HG02763 (cell line): ENCODE data around the gene FGF14.

Source experiments
- ATAC-seq: cut with Tn5 transposase; IDR thresholded peaks from one replicate; pipeline ENCODE4 v1.9.1; 2021; ENCODE audit warnings: mild to moderate bottlenecking, moderate library complexity; ENCODE audit not compliant: unreplicated experiment

Gene FGF14

GRCh38 chr13:101944521-101944920 lies 457.3 kb downstream of the FGF14 start:
- ATAC-seq = no peak

GRCh38 chr13:101942535-101943157 lies 459.2 kb downstream of the FGF14 start:
- no peak for ATAC-seq

GRCh38 chr13:101942038-101942437 lies 459.8 kb downstream of the FGF14 start:
- peak; percentile 48 for ATAC-seq

GRCh38 chr13:101941095-101941783 lies 460.6 kb downstream of the FGF14 start:
- no peak for ATAC-seq

GRCh38 chr13:101939370-101939769 lies 462.5 kb downstream of the FGF14 start:
- ATAC-seq = no peak

- ATAC-seq = no peak
Measured at GRCh38 chr13:101935828-101936227, 466.0 kb downstream of the FGF14 start.

- ATAC-seq = no peak
Measured at GRCh38 chr13:101931186-101931585, 470.7 kb downstream of the FGF14 start.

- ATAC-seq = no peak
Measured at GRCh38 chr13:101930331-101930730, 471.5 kb downstream of the FGF14 start.

- ATAC-seq = no peak
Measured at GRCh38 chr13:101925731-101926130, 476.1 kb downstream of the FGF14 start.

- no peak for ATAC-seq
Measured at GRCh38 chr13:101919541-101920181, 482.2 kb downstream of the FGF14 start.

- no peak for ATAC-seq
Measured at GRCh38 chr13:101917833-101918661, 483.8 kb downstream of the FGF14 start.

- ATAC-seq = no peak
Measured at GRCh38 chr13:101917475-101917810, 484.4 kb downstream of the FGF14 start.

- ATAC-seq = no peak
Measured at GRCh38 chr13:101916775-101917474, 484.9 kb downstream of the FGF14 start.

- no peak for ATAC-seq
Measured at GRCh38 chr13:101916108-101916774, 485.6 kb downstream of the FGF14 start.

GRCh38 chr13:101915755-101916107 lies 486.1 kb downstream of the FGF14 start:
- no peak for ATAC-seq

GRCh38 chr13:101915331-101915730 lies 486.5 kb downstream of the FGF14 start:
- no peak for ATAC-seq

GRCh38 chr13:101911752-101912151 lies 490.1 kb downstream of the FGF14 start:
- ATAC-seq = no peak

GRCh38 chr13:101903890-101904289 lies 498.0 kb downstream of the FGF14 start:
- no peak for ATAC-seq

- ATAC-seq = no peak
Measured at GRCh38 chr13:101898676-101899075, 503.2 kb downstream of the FGF14 start.

- no peak for ATAC-seq
Measured at GRCh38 chr13:101896541-101896940, 505.3 kb downstream of the FGF14 start.
